A673 (cell line): ENCODE results near the gene UVSSA. TPM values are rescaled to one million over a fixed set of nuclear protein-coding genes. Genes with fewer than 3 reads are reported as not detected.

ENCODE experiments used
- BruUV-seq: library from RNA; stranded (reverse); fragments of 400-500 nt; replicated peaks from 2 replicates; lab custom pipeline; 2021; lab: Mats Ljungman, UMichigan
- CTCF ChIA-PET: fragments of 300-600 bp; sonication (Branson Sonifier 250); formaldehyde crosslinking; loops from one replicate; lab custom pipeline; 2022; ENCODE audit warnings: antibody characterized with exemption; lab: Charles Lee
- POLR2A ChIA-PET: fragments of 300-600 bp; sonication (Branson Sonifier 250); formaldehyde crosslinking; loops from one replicate; lab custom pipeline; 2022; ENCODE audit warnings: antibody characterized with exemption; ENCODE audit not compliant: low non-redundant PET; lab: Charles Lee
- DNase-seq: peaks from one replicate; pipeline ENCODE4 v3.0.0-alpha.2; 2015; ENCODE audit warnings: low spot score
- H3K27ac ChIP-seq: fragments of 200-600 bp; sonication (generic); 2 replicates; pipeline ENCODE4 v1.5.1; 2016; ENCODE audit warnings: mixed run types, low read depth, mild to moderate bottlenecking, mixed read lengths, antibody characterized with exemption, low read length; ENCODE audit not compliant: poor library complexity, severe bottlenecking
- H3K27me3 ChIP-seq: fragments of 200-600 bp; sonication (generic); replicated peaks from 2 replicates; pipeline ENCODE4 v1.6.1; 2017; ENCODE audit warnings: mixed run types, low read depth, mild to moderate bottlenecking, mixed read lengths, antibody characterized with exemption, low read length; ENCODE audit not compliant: insufficient read depth, poor library complexity
- H3K36me3 ChIP-seq: fragments of 200-600 bp; sonication (generic); 2 replicates; pipeline ENCODE4 v1.6.1; 2016; ENCODE audit warnings: mixed run types, mild to moderate bottlenecking, mixed read lengths, antibody characterized with exemption, low read length; ENCODE audit not compliant: insufficient read depth, poor library complexity, severe bottlenecking
- H3K4me1 ChIP-seq: fragments of 200-600 bp; sonication (generic); 2 replicates; pipeline ENCODE4 v1.6.1; 2017; ENCODE audit warnings: mixed run types, mild to moderate bottlenecking, mixed read lengths, antibody characterized with exemption, low read length; ENCODE audit not compliant: insufficient read depth, poor library complexity, severe bottlenecking
- H3K4me3 ChIP-seq: fragments of 200-600 bp; sonication (generic); 2 replicates; pipeline ENCODE4 v1.5.1; 2016; ENCODE audit warnings: low read depth, mixed run types, mild to moderate bottlenecking, mixed read lengths, low read length; ENCODE audit not compliant: poor library complexity, severe bottlenecking
- H3K9me3 ChIP-seq: fragments of 200-600 bp; sonication (generic); 2 replicates; pipeline ENCODE4 v1.6.1; 2016; ENCODE audit warnings: mixed run types, low read depth, mild to moderate bottlenecking, mixed read lengths, antibody characterized with exemption, low read length; ENCODE audit not compliant: poor library complexity, severe bottlenecking
- EZH2 ChIP-seq: fragments of 200-600 bp; sonication (generic); IDR thresholded peaks from 2 replicates; pipeline ENCODE4 v1.6.1; 2017; ENCODE audit warnings: borderline replicate concordance, low read depth, mild to moderate bottlenecking, mixed read lengths, antibody characterized with exemption, low read length; ENCODE audit not compliant: poor library complexity, severe bottlenecking
- intact Hi-C: fragments of 100-400 bp; cut with micrococcal nuclease; formaldehyde crosslinking; loops from one replicate; pipeline ENCODE4 v1.10.0; 2022; ENCODE audit not compliant: unreplicated experiment
- total RNA-seq: library from RNA; stranded (reverse); gene quantifications from 2 replicates; pipeline ENCODE4 v1.2.3, GENCODE V29; 2021
- TF ChIP-seq, protein P1 (sequence below): fragments of 300-800, 200-600 bp; sonication (generic); conservative IDR thresholded peaks from 2 replicates; pipeline ENCODE4 v1.5.1; 2017; ENCODE audit warnings: low read depth, mild to moderate bottlenecking, antibody characterized with exemption, low read length, moderate library complexity, mixed read lengths

UVSSA gene
- total RNA-seq, 1 experiment from 2014 or later, result 20.3 TPM

DNA sequence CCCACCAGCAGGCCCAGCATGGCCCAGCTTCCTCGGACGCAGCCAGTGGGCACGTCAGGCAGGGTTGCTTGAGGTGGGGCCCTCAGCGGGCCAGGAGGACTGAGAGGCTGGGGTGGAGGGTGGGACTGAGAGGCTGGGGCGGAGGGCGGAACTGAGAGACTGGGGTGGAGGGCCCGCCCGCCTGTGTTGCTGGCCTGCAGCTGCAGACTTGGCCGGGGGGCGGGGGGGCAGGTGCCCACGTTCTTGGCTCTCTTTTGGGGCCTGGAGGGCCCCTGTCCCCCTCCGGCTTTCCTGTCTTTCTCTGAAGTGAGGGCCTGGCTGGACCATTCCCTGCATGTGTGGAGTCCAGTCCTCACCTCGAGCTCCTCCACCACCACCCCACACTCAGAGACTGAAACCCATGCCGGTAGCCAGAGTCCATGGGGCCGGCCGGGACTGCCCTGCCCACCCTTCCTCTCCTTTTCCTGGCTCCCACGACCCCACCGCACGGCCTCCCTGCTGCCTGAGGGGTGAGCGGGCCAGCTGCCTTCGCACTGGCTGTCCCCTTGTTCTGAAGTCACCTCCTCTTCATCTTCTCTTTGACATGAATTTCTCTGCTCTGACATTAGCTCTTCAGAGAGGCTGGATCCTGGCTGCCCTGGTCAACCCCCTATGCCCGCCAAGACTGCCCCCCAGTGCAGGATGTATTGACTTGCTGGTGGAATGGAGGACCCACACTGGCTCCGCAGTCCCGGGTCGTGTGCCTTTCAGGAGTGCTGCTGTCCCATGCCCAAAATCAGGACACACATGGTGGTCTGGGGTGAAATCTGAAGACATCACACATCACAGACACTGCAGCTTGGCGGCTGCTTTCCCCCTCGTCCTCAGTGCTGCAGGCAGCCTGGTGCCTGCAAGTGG lies 69.3 kb downstream of the UVSSA start:
- no peaks in the 10 kb centered on the region for H3K4me1 ChIP-seq
- H3K27me3 ChIP-seq, result peaks cover 88% of the 10 kb centered on the region
- BruUV-seq, result no TSS peak
- H3K9me3 ChIP-seq, result no peaks in the 10 kb centered on the region
- H3K36me3 ChIP-seq, result no peaks in the 10 kb centered on the region
- no peak for DNase-seq
- no peak for TF ChIP-seq EZH2
- TF ChIP-seq, protein P1, sequence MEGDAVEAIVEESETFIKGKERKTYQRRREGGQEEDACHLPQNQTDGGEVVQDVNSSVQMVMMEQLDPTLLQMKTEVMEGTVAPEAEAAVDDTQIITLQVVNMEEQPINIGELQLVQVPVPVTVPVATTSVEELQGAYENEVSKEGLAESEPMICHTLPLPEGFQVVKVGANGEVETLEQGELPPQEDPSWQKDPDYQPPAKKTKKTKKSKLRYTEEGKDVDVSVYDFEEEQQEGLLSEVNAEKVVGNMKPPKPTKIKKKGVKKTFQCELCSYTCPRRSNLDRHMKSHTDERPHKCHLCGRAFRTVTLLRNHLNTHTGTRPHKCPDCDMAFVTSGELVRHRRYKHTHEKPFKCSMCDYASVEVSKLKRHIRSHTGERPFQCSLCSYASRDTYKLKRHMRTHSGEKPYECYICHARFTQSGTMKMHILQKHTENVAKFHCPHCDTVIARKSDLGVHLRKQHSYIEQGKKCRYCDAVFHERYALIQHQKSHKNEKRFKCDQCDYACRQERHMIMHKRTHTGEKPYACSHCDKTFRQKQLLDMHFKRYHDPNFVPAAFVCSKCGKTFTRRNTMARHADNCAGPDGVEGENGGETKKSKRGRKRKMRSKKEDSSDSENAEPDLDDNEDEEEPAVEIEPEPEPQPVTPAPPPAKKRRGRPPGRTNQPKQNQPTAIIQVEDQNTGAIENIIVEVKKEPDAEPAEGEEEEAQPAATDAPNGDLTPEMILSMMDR, result no peak
- POLR2A ChIA-PET, result no interaction called here
- CTCF ChIA-PET, result no interaction called here
- H3K27ac ChIP-seq, result no peak overlapping the region
- no peak overlapping the region for H3K4me3 ChIP-seq
- intact Hi-C loops, result no loop called here

DNA sequence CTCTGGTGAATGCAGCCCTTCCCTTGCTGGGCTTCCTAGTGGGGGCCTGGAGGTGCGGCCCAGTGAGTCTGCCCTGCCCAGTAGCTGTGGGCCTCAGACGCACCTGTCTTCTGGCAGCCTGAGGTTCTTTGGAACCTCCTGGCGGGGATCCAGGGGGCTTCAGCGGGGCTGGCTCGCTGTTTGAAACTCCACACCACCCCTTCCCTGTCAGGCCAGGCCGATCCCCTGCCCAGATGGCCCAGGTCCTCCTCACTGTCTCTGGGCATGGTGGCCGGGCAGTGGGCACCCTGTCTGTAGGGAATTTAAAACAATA lies 69.9 kb downstream of the UVSSA start:
- Histone ChIP-seq H3K4me1 (no peaks in the 10 kb centered on the region), H3K4me3 (no peak overlapping the region), H3K27ac (no peak overlapping the region), H3K27me3 (peaks cover 88% of the 10 kb centered on the region), H3K36me3 (no peaks in the 10 kb centered on the region), H3K9me3 (no peaks in the 10 kb centered on the region)
- no peak for TF ChIP-seq EZH2
- TF ChIP-seq, protein P1, result no peak
- ChIA-PET CTCF (no interaction called here), POLR2A (no interaction called here)
- BruUV-seq, result no TSS peak
- intact Hi-C loops, result no loop called here
- DNase-seq, result no peak

DNA sequence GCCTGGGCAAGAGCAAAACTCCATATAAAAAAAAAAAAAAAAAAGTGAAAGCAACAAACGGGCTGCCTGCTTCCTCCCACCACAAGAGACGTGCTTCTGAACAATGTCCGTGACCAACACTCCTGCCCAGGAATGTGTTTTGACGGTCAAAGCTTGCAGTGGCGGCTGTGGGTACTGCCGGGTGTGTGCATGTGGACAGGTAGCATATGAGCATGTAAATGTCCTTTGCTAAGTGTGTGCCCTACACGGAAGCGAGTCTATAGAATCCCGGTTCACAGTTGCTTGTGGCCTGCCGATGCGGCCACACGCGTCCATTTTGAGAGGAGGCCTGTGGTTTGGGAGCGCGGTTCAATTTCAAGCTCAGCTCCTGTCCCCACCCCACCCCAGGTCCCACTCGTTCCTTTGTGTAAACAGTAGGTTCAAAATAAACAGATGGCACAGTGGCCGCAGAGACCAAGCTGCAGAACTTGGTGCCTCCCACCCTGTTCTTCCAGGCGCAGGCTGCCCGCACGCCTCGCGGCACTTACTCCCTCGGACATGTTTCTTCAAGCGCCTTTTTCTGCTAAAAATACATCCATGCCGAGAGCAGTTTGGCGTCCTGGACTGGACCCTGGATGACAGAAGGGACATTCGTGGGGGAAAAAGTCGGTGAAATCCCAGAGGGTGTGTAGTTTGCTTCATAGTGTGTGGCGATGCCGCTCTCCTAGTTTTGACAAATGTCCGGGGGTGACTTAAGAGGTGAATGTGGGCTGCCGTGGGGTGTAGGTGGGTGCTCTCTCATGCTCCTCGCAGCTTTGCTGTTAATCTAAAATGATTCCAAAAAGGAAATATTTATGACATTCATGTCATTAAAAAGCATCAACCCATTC lies 70.7 kb downstream of the UVSSA start:
- Histone ChIP-seq H3K4me1 (no peaks in the 10 kb centered on the region), H3K9me3 (no peaks in the 10 kb centered on the region), H3K27ac (no peak overlapping the region), H3K27me3 (peaks cover 89% of the 10 kb centered on the region), H3K4me3 (no peak overlapping the region), H3K36me3 (no peaks in the 10 kb centered on the region)
- DNase-seq, result no peak
- POLR2A ChIA-PET, result no interaction called here
- no TSS peak for BruUV-seq
- intact Hi-C loops, result no loop called here
- no peak for TF ChIP-seq EZH2
- TF ChIP-seq, protein P1, result no peak
- CTCF ChIA-PET, result no interaction called here
